Adipose tissue (tissue), 3 donors: ENCODE results near the gene ZDHHC14. TPM values are rescaled to one million over a fixed set of nuclear protein-coding genes. Genes with fewer than 3 reads are reported as not detected.
"Not testable (repeated sequence)": the region's sequence is repeated elsewhere in the genome, so short reads cannot be mapped to it uniquely, and the experiment has no call there.

Experiments
- H3K27ac ChIP-seq: one replicate; pipeline ENCODE4 v1.5.1; 2013; ENCODE audit warnings: low read depth, low read length
- WGBS, 3 donors: extraction: QIAGEN DNeasy Blood & Tissue Kit; methylation state at CpG; one replicate each; pipeline ENCODE4 v1.1.7; 2013; 5-methylcytosine and 5-hydroxymethylcytosine counted together
- polyA plus RNA-seq, 3 donors: library from polyadenylated mRNA; stranded (reverse); fragments of 200-250 nt; gene quantifications; one replicate each; pipeline ENCODE4 v1.2.3, GENCODE V29; 2013
- donor health status: healthy with polysubstance abuse.
- donor health status: Bipolar disorder and iron deficiency.
- donor health status: healthy.

Gene ZDHHC14
- polyA plus RNA-seq, 3 donors = 3.0 to 6.0 (median 5.1) TPM

DNA sequence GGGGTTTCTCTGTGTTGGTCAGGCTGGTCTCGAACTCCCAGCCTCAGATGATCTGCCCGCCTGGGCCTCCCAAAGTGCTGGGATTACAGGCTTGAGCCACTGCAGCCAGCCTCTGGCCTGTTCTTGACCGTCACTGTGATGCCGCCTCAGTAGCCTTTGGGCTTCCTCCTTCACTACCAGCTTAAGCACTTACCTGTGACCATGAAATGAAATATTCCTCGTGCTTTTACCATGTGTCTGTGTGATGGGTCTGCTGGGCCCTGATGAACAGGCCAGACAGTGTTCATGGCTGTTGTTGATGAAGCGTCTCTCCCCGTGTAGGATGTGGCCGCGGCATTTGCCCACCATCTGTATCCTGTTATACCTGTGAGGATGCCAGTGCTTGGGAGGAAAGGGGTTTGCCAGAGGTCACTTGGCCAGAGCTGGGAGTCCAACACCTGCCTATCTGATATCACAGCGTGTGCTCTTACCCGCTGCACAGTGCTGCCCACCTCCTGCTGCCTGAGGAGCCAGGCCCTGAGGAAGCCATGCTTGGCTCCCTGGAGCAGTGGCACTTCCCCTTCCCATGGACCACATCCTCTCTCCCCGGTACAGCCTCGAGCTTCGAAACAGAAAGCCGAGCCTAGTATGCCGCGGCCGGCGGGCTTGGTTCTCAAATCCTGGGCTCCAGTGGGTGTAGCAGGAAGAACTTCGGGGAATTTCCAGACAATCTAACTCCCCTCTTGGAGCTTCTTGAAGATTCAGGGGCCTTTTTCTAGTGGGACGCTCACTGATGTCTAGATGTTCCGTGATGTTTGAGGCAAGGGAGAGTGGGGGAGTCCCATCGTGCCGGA is 167.9 kb downstream of the ZDHHC14 start:
- no peak overlapping the region for H3K27ac ChIP-seq
- WGBS, 3 donors = 57 to 74% (median 71%) methylated on average over 24 of the region's 24 CpGs

DNA sequence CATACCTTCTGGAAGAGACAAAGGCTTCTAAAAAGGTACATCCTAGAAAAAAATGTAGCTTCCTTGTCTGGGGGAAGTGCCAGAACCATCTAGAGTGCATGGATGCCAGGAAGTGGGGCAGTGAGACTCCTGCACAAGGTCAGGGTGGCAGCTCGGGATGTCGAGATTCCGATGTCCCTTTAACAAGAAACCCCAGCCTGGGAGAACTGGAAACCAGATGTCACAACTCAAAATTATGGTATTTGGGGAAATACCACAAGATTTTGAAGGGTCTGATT is 168.4 kb downstream of the ZDHHC14 start:
- H3K27ac ChIP-seq = no peak overlapping the region
- WGBS, 3 donors = 86 to 96% (median 88%) methylated on average over 3 of the region's 3 CpGs

DNA sequence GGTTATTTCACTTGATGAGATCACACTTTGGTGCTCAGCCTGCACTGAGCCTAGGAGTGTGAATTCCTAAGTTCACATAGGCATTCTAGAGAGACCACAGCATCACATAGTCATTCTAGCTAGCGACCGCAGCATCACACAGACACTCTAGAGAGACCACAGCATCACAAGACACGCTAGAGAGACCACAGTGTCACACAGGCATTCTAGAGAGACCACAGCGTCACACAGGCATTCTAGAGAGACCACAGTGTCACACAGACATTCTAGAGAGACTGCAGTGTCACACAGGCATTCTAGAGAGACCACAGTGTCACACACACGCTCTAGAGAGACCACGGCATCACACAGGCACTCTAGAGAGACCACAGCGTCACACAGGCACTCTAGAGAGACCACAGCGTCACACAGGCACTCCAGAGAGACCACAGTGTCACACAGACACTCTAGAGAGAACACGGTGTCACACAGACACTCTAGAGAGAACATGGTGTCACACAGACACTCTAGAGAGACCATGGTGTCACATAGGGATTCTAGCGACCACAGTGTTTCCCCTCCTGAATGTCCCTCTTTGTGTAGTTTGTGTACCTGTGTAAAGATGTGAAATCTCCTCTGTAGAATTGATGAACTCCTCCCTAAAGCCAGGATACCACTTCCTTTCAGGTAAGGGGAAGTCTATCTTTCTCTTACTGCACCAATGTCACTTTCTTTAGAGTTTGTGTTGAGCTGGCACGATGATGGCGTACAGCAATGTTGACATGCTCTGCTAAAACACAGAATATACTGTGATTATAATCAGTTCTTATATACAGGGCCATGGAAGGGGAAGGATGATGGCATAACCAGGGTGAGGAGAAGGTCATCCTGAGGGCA is 169.4 kb downstream of the ZDHHC14 start:
- 89 to 94% (median 93%) methylated on average over 12 of the region's 12 CpGs for WGBS, 3 donors
- no peak overlapping the region for H3K27ac ChIP-seq

DNA sequence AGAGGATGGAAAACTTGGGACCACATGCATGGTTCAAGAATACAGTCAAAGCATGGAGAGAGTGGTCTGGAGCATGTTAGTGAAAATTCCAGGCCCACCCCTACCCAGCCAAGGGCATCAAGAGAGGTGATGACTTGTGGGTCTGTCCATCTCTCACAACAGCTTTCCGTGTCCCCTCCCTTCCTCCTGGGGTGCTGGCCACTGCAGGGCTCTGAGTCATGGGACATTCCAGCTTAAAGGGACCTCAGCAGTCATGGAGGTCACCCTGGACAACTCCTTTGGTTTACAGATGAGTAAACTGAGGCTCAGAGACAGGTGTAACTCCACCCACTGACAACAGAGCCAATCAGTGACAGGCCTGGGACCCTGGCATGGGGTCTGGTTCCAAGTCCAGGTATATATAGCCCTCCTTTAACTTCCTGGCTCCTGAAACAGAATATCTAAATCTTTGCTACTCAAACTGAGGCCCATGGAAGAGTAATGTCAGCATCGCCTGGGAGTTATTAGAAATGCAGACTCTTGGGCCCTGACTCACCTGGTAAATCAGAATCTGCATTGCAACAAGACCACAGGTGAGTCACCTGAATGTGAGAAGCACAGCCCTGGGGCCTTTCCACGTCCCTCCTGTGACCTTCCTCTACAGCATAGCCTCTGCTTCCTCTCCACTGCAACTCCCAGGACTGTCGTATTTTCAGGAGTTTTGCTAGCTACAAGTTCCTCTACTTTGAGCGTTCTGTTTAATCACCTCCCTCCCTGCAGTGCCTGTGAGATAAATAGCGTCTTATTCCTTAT is 170.2 kb downstream of the ZDHHC14 start:
- WGBS, 3 donors = 79 to 86% (median 84%) methylated on average over 6 of the region's 6 CpGs
- no peak overlapping the region for H3K27ac ChIP-seq

DNA sequence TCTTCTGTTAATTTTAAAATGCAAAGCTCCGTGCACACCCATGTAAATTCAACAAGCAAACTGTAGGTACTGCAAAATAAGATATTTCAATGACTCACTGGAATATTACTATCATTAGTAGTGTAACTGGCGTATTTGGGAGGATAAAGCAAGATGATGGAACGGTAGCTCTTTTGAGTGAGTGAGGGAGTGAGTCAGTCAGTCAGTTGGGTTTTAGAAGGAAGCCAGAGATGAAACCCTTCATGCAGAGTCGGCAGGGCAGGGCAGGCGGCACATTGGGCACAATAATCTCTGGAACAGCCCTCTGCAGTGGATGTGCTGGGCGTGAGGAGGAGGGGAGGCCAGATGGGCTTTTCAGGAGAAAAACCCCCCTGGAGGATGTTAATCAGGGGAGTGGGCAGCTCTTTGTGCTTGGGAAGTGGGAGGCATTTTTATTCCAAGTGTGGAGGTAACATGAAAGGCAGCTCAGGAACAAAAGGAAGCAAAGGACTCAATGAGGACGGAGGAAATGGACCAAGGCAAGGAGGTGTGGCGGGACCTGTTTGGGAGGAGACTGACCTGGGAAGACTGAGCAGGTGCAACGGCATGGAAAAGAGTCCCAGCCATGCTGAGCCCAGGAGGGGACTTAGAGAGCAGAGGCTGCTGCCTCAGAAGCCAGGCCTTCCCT is 171.2 kb downstream of the ZDHHC14 start:
- H3K27ac ChIP-seq = no peak overlapping the region
- WGBS, 3 donors = 84 to 92% (median 91%) methylated on average over 9 of the region's 9 CpGs

DNA sequence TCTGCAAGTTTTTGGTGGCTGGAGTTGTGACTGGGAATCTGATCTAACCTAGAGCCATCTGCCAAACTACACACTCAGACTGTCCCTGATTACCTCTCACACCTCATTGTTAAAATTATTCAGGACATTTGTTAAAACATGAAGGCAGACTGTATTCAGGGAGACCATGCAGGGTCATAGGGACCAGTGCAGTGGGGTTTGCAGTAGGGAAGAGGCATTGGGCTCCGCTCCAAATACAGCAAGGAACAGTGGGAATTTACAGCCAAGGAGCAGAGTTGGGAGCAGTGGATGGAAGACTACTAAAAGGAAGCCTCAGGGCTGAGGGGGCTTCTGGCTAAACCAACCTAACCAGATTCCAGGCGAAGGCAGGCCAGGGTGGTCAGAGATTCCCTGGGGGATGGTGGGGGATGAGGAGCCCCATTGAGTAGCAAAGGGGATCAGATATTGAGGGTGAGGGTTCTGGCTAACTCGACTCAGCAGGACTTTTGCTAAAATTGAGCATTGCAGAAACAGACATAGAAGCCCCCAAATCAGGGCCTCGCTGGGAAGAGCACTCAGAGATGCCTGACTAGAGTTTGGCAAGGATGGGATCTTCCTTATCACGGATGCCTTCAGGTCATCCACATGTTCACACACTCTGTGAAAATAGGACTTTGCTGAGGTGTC is 172.0 kb downstream of the ZDHHC14 start:
- no peak overlapping the region for H3K27ac ChIP-seq
- 89 to 91% (median 90%) methylated on average over 5 of the region's 5 CpGs for WGBS, 3 donors

DNA sequence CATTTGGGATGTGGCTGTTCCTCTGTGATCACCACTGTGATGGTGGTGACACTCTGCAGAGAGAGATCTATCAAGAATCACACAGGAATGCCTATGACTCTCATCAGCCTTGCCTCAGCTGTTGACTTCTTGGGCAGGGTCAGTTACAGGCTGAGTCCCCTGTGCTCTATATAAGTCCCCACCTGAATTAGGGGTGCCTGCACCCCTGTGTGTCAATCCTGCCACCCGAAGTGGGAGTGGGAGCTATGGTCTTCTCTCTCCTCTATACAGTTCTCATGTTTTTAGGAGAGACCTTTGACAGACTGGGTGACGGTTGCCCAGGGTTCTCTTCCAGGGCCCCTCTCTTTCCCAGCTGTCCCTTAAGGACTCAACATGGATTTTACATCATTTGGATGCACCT is 173.8 kb downstream of the ZDHHC14 start:
- WGBS, 3 donors = 89 to 95% (median 92%) methylated on average over 2 of the region's 2 CpGs
- no peak overlapping the region for H3K27ac ChIP-seq

DNA sequence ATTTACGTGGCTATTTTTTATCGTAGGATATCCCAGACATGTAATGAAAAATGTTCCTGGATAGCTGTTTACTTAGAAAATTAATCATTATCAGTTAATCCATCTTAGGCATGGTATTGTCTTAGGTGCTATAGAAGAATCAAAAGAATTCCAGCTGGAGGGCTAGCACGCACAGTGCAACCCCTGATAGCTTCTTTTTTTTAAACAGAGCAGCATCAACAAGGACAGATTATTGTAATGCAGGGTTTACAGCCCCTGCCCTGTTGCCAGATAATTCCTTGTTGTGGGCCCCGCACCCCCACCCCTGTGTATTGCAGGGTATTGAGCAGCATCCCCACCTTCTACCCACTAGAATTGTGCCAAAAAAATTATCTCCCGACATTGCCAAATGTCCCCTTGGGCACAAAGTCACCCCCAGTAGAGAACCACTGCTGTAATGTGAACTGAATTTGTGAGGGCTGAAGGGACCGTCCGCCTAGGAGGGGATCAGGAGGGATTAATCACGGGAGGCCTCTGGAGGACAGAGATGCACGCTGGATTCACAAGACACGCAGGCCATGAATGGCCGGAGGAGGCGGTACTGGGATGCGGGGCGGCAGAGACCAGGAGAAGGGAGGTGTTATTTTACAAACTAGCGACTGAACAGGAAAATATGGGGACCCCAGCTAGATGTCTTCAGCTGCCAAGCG is 174.6 kb downstream of the ZDHHC14 start:
- H3K27ac ChIP-seq = no peak overlapping the region
- 87 to 93% (median 92%) methylated on average over 16 of the region's 16 CpGs for WGBS, 3 donors

DNA sequence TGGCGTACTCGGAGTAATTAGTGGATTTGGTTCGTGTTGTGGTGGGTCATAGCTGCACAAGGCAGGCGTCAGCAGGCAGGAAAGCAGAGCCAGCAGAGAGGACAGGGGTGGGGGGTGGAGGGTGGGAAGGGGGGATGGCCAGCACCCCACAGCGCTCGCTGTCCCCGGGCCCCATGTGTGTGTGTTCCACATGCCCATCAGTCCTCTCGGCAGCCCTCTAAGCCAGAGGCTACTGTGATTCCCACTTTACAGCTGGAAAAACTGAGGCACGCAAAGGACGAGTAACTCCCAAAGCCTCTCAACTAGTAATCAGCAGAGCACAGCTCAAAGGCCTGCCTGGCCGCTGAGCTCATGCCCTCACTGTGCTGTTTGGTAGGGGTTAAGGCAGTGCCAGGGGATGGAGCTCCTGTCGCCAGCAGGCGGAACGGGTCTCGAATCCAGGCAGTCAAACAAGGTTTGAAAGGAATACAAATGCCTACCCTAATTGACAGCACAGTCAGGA is 175.2 kb downstream of the ZDHHC14 start:
- 90 to 94% (median 92%) methylated on average over 15 of the region's 15 CpGs for WGBS, 3 donors

DNA sequence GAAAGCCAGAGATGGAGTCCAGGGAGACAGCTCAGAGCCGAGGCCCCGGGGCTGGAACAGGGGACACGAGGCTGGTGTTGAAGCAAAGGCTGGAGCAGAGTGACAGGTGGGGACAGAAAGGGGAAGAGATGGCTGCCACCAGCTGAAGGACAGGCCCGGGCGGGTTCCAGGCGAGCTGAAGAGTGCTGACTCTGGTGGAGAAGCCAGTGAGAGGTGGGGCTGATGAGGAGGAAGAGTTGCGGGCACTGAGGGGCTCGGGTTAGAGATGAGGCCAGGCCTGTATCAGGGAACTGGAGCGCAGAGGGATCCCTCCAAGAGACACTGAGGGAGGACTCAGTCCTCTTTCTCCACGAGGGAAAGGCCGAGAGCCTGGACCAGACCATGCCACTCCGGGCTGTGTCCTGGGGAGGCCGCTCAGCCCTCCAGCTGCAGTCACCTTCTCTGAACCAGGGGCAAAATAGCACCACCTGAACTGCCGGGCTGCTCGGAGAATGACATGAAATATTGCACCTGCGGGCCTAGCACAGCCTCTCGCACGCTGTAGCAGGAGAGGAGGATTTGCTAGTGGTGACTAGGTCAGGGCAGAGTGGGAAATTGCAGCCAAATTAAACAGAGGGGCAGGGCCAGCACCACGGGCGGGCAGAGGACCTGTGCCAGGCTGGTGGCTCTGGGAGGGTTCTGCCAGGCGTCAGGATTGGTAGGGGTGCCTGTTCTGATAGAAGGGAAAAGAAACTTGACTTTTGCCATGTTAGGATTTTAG is 175.9 kb downstream of the ZDHHC14 start:
- H3K27ac ChIP-seq = no peak overlapping the region
- 66 to 83% (median 81%) methylated on average over 21 of the region's 21 CpGs for WGBS, 3 donors

More for the DNA sequence above, 175.2 kb downstream of the ZDHHC14 start:
- H3K27ac ChIP-seq = no peak overlapping the region

DNA sequence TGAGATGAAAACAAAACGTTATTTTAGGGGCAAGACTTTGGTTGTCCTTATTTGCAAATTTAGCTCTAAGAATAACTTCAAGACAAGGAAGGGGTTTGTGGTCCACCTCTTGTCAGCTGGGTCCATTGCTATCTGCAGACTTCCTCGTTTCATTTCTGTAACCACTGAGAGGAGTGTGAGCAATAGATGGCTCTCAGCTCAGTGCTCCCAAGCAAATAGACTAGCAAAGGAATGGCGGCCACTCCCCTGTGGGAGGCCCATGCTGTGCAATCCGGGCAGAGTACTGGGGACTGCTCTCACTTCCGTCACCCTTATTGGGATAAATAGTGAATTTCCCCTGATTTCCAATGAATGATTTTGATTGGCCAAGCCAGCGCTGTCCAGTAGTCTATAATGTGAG is 176.6 kb downstream of the ZDHHC14 start:
- no peak overlapping the region for H3K27ac ChIP-seq
- 78 to 88% (median 79%) methylated on average over 6 of the region's 6 CpGs for WGBS, 3 donors

DNA sequence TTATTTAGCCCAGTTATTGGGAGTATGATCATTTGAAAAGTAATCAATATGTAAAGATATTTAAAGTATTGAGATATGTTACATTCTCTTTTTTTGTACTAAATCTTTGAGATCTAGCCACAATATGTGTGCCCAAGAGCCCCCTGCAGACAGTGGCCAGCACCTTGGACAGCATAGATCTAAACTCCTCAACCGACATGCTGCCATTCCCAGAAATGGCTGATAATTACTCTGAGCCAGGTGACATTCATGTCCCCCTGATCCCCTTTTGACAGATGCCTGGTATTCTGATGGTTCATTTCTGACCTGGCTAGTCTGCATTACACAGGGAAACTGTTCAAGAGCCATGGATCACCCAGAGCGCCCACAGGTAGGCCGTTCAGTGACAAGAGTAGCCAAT is 177.1 kb downstream of the ZDHHC14 start:
- WGBS, 3 donors = 95 to 99% (median 95%) methylated on average over 3 of the region's 3 CpGs

DNA sequence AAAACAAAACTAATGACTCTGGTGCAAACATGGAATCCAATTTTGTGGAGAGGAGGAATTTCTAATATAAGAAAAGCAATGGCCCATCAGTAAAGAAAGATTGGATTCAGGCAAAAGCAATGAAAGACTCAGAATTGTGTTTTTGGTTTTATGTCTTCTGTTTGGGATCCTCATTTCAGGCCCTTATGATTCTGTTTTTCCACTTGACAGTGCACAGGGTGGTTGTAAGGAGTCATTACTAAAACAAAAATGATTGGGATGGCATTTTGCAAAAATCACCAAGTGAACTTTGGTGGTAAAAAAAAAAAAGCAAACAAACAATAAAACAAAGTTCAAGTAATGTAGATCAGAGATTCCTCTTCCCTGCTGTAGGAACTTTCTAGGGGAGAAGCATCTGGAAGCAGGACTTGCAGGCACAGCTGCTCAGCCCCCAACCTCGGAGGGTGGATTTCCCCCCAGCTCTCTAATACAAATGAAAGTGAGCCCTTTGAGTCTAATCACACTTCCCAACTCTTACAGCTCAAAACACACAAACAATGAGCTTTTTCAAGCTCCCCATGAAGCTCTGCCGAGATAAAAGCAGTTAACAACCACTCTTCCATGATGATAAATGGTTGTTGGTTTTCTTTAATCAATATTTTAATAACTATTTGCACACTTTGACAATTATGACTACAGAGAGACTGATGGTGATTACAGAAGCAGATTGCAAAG is 177.7 kb downstream of the ZDHHC14 start:
- WGBS, 3 donors = 38 to 58% (median 58%) methylated on average over 2 of the region's 2 CpGs
- no peak overlapping the region for H3K27ac ChIP-seq

More for the DNA sequence above, 177.1 kb downstream of the ZDHHC14 start:
- no peak overlapping the region for H3K27ac ChIP-seq

DNA sequence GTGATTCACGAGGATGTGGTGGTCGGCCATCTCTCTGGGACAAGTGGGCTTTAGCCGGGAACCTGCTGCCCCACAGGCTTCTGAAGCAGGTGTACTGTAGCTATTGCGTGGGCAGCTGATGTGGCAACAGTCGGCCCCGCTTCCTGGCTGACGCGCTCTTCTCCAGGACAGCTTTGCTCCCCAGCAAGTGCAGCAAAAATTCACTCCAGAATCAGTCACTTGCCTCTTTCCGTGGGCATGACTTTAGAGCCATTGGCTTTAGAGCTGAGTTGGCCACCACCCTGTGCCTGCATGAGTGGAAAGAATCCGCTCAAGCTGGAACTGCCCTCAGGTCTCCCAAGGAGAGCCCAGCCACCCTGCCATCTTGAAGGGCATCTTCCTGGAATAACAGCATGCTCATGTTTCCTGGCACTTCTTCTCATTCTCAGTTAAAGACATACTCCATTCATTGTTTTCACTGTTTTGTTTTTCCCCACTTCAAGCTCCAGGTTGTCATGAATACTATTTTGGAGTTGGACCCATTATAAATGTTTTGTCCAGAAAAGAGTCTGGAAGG is 178.3 kb downstream of the ZDHHC14 start:
- WGBS, 3 donors = 73 to 94% (median 85%) methylated on average over 9 to 10 of the region's 10 CpGs
- no peak overlapping the region for H3K27ac ChIP-seq

DNA sequence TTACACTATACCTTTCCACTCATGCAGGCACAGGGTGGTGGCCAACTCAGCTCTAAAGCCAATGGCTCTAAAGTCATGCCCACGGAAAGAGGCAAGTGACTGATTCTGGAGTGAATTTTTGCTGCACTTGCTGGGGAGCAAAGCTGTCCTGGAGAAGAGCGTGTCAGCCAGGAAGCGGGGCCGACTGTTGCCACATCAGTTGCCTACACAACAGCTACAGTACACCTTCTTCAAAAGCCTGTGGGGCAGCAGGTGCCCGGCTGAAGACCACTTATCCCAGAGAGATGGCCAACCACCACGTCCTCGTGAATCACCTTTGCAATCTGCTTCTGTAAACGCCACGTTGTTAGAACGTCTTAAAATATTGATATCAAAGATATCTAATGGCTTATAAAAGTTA is 179.1 kb downstream of the ZDHHC14 start:
- WGBS, 3 donors = 90 to 95% (median 91%) methylated on average over 10 of the region's 10 CpGs
- not testable (repeated sequence) for H3K27ac ChIP-seq
